SK-N-MC (cell line): Measurements from ENCODE around the gene NPAS2.

Experiments
- EZH2 ChIP-seq: fragments of 200-600 bp; sonication (generic); IDR thresholded peaks from one replicate; pipeline ENCODE4 v1.6.1; 2017; ENCODE audit warnings: antibody characterized with exemption
- POLR2AphosphoS5 ChIP-seq: IDR thresholded peaks from 2 replicates; pipeline ENCODE4 v1.6.1; 2012; ENCODE audit warnings: mild to moderate bottlenecking, low read depth, low read length, borderline replicate concordance

- TF ChIP-seq POLR2AphosphoS5 (no peak), EZH2 (no peak)
Measured at GRCh38 chr2:100891906-100892642, 72.1 kb downstream of the NPAS2 start.
